PFSK-1 (cell line): ENCODE data around the gene ZNF90.

ENCODE experiments used
- FOXP2 ChIP-seq: optimal IDR thresholded peaks from 2 replicates; pipeline ENCODE3; 2011; ENCODE audit warnings: borderline replicate concordance, control low read depth, inconsistent platforms; ENCODE audit not compliant: insufficient read depth; ENCODE audit errors: extremely low read length, extremely low read depth
- POLR2AphosphoS5 ChIP-seq: IDR thresholded peaks from 2 replicates; pipeline ENCODE4 v1.6.1; 2012; ENCODE audit warnings: low read depth, mild to moderate bottlenecking, control low read depth, low read length, moderate library complexity
- SIN3A ChIP-seq: IDR thresholded peaks from 2 replicates; pipeline ENCODE4 v1.6.1; 2012; ENCODE audit warnings: mild to moderate bottlenecking, low read length, moderate library complexity, borderline replicate concordance; ENCODE audit not compliant: insufficient read depth
- TAF1 ChIP-seq: IDR thresholded peaks from 2 replicates; pipeline ENCODE4 v1.6.1; 2012; ENCODE audit warnings: low read length, control low read depth, borderline replicate concordance; ENCODE audit not compliant: insufficient read depth
- TF ChIP-seq, protein P1 (sequence below), 2 experiments: IDR thresholded peaks; 2 replicates each; pipeline versions ENCODE4 v1.6.1 to v1.8.0; 2011 to 2012; ENCODE audit warnings: low read depth in 2 of 2, low read length in 2 of 2, control low read depth in 1 of 2, inconsistent platforms in 1 of 2, mild to moderate bottlenecking in 1 of 2, moderate library complexity in 1 of 2; ENCODE audit not compliant: insufficient read depth in 1 of 2

The ZNF90 gene

DNA sequence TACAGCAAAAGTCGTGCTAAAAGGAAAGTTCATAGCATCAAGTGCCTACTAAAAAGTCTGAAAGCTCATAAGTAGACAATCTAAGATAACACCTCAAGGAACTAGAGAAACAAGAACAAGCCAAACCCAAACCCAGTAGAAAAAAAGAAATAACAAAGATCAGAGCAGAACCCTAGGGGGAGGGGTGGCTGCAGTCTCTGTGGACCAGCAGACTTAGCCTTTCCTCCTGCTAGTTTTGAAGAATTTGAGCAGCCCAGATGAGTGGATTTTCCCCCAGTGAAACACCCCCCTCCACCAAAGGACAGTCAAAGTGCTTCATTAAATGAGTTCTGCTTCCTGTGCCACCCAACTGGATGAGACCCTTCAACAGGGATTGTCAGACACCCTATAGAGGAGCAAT lies 86.7 kb downstream of the ZNF90 start:
- TF ChIP-seq POLR2AphosphoS5 (no peak), TAF1 (no peak), FOXP2 (no peak), SIN3A (no peak)
- TF ChIP-seq, protein P1, sequence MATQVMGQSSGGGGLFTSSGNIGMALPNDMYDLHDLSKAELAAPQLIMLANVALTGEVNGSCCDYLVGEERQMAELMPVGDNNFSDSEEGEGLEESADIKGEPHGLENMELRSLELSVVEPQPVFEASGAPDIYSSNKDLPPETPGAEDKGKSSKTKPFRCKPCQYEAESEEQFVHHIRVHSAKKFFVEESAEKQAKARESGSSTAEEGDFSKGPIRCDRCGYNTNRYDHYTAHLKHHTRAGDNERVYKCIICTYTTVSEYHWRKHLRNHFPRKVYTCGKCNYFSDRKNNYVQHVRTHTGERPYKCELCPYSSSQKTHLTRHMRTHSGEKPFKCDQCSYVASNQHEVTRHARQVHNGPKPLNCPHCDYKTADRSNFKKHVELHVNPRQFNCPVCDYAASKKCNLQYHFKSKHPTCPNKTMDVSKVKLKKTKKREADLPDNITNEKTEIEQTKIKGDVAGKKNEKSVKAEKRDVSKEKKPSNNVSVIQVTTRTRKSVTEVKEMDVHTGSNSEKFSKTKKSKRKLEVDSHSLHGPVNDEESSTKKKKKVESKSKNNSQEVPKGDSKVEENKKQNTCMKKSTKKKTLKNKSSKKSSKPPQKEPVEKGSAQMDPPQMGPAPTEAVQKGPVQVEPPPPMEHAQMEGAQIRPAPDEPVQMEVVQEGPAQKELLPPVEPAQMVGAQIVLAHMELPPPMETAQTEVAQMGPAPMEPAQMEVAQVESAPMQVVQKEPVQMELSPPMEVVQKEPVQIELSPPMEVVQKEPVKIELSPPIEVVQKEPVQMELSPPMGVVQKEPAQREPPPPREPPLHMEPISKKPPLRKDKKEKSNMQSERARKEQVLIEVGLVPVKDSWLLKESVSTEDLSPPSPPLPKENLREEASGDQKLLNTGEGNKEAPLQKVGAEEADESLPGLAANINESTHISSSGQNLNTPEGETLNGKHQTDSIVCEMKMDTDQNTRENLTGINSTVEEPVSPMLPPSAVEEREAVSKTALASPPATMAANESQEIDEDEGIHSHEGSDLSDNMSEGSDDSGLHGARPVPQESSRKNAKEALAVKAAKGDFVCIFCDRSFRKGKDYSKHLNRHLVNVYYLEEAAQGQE (IDR thresholded peaks at IDR 0.05; ENCODE audit: insufficient read depth in 1 of 2, low read depth in 2 of 2, low read length in 2 of 2) = no peak

DNA sequence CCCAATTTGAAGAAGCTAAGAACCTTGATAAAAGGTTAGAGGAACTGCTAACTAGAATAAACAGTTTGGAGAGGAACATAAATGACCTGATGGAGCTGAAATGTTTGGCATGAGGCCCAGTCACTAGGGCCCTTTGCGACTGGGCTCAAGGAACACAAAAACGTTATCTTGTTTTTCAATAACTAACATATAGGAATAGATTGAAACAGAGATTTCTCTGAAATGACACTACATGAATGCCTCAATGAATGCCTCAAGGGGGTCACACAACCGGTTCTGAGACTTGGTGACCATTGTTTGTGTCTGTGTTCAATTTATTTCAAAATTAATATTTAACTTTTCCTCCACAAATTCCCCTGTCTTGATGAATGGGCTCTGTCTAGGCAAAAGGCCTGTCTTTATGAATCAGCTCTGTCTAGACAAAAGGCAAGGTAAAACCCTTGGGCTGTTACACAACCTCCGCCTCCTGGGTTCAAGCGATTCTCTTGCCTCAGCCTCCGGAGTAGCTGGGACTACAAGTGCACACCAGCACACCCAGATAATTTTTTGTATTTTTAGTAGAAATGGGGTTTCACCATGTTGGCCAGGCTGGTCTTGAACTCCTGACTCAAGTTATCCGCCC lies 88.3 kb downstream of the ZNF90 start:
- TF ChIP-seq, protein P1 (IDR thresholded peaks at IDR 0.05; ENCODE audit: insufficient read depth in 1 of 2, low read depth in 2 of 2, low read length in 2 of 2) = no peak
- TF ChIP-seq FOXP2 = no peak

DNA sequence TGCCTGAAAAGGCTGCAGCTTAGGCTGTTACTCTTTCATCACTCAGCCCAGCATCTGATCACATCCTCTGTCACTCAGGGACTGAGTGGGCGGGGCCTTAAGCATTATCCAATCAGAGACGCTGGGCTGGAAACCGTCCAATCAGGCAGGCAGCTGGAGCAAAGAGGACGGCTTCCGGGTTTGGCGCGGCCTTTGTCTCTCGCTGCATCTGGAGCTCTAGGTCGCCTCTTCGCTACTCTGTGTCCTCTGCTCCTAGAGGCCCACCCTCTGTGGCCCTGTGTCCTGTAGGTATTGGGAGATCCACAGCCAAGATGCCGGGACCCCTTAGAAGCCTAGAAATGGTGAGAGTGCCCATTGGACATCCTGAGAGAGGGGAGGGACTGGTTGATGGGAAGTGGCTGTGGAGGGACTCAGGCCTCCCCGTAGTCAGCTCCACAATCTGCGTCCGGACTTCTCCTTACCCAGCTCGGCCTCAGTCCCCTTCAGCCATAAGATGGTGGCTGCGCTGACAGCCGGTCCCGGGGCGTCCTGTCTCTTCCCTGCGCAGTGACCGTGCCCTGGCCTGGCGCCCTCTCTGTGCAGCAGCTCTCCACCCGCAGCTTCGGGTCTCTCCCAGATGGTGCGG lies 89.3 kb downstream of the ZNF90 start, which contains the start of gene ZNF486:
ZNF486 (plus strand) TSS at position 195 of the 625 bp plus-strand sequence; CDS start at position 312, 117 bp downstream.
- peak; percentile 95 for TF ChIP-seq POLR2AphosphoS5
- no peak for TF ChIP-seq SIN3A

DNA sequence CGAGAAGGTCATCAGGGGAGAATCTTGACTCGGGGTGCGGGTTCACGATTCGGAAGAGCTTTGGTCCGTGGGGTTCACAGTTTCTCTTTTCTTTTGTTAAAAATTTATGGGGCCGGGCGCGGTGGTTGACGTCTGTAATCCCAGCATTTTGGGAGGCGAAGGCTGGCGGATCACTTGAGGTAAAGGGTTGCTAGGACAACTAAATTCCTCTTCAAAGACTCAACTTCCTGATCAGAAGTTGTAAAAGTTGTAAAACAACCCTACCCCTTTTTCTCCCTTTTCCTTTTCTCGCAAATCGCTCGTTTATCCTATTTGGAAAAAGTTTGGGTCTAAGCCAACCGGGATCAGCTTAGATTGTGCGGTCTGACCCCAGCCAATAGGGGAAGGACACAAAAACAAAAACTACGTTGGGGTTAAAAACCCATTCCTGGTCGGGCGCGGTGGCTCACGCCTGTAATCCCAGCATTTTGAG lies 89.9 kb downstream of the ZNF90 start:
- TF ChIP-seq FOXP2 (no peak), POLR2AphosphoS5 (no peak), SIN3A (no peak), TAF1 (no peak)
- TF ChIP-seq, protein P1 (IDR thresholded peaks at IDR 0.05; ENCODE audit: insufficient read depth in 1 of 2, low read depth in 2 of 2, low read length in 2 of 2) = no peak
